WTC11 (cell line): ENCODE data around the gene DNAJB12. TPM values are rescaled to one million over a fixed set of nuclear protein-coding genes. Genes with fewer than 3 reads are reported as not detected.
A peak's percentile ranks its signal among the peaks of the same experiment; 100 is the strongest.
"Not testable (repeated sequence)": the region's sequence is repeated elsewhere in the genome, so short reads cannot be mapped to it uniquely, and the experiment has no call there.

ENCODE experiments used
- ATAC-seq: fragments of 200-7000 bp; cut with Tn5 transposase; 2 replicates; pipeline ENCODE4 v1.10.0; 2021; ENCODE audit warnings: mild to moderate bottlenecking, moderate library complexity
- CTCF ChIA-PET: fragments of 300-600 bp; sonication (Branson Sonifier 250); formaldehyde crosslinking; loops from one replicate; lab custom pipeline; 2021; ENCODE audit warnings: antibody characterized with exemption; lab: Charles Lee
- POLR2A ChIA-PET: fragments of 350-600 bp; sonication (Branson Sonifier 250); formaldehyde crosslinking; loops from one replicate; lab custom pipeline; 2021; ENCODE audit warnings: antibody characterized with exemption; lab: Charles Lee
- DNase-seq: peaks from one replicate; pipeline ENCODE4 v3.0.0; 2021; ENCODE audit warnings: low spot score
- H3K27ac Mint-ChIP-seq: 2 replicates; pipeline ENCODE4 v1.8.0; 2021; ENCODE audit warnings: mixed read lengths
- H3K27me3 Mint-ChIP-seq: 2 replicates; pipeline ENCODE4 v1.8.0; 2021; ENCODE audit warnings: low read depth, mild to moderate bottlenecking, moderate library complexity, mixed read lengths
- H3K36me3 Mint-ChIP-seq: 2 replicates; pipeline ENCODE4 v1.8.0; 2021; ENCODE audit warnings: mixed read lengths
- H3K4me1 Mint-ChIP-seq: 2 replicates; pipeline ENCODE4 v1.8.0; 2022; ENCODE audit warnings: mixed read lengths
- H3K4me3 Mint-ChIP-seq: 2 replicates; pipeline ENCODE4 v1.8.0; 2021; ENCODE audit warnings: mild to moderate bottlenecking, moderate library complexity, mixed read lengths
- H3K9me3 Mint-ChIP-seq: 2 replicates; pipeline ENCODE4 v1.8.0; 2021; ENCODE audit warnings: mixed read lengths
- ATF1 ChIP-seq: sonication (generic); formaldehyde crosslinking; IDR thresholded peaks from 2 replicates; pipeline ENCODE4 v1.8.1; 2023; ENCODE audit warnings: mild to moderate bottlenecking, moderate library complexity, missing genetic modification reagents
- CTCF ChIP-seq: fragments of 200-600 bp; IDR thresholded peaks from 2 replicates; pipeline ENCODE4 v1.8.0; 2022; ENCODE audit warnings: antibody characterized with exemption
- E2F5 ChIP-seq: sonication (generic); formaldehyde crosslinking; IDR thresholded peaks from 2 replicates; pipeline ENCODE4 v1.8.1; 2022; ENCODE audit warnings: mild to moderate bottlenecking, moderate library complexity, missing genetic modification reagents
- EMX1 ChIP-seq: fragments of 250-450 bp; sonication (Bioruptor Pico); IDR thresholded peaks from 2 replicates; pipeline ENCODE4 v1.8.0; 2021; ENCODE audit warnings: mild to moderate bottlenecking
- GRHL2 ChIP-seq: fragments of 250-450 bp; sonication (Bioruptor Pico); IDR thresholded peaks from 2 replicates; pipeline ENCODE4 v1.8.0; 2022; ENCODE audit warnings: mild to moderate bottlenecking, moderate library complexity; ENCODE audit not compliant: insufficient replicate concordance, severe bottlenecking
- GTF2I ChIP-seq: fragments of 250-450 bp; sonication (Bioruptor Pico); conservative IDR thresholded peaks from 2 replicates; pipeline ENCODE4 v1.4.0; 2021; ENCODE audit warnings: mild to moderate bottlenecking
- HMGA2 ChIP-seq: fragments of 250-450 bp; sonication (Bioruptor Pico); IDR thresholded peaks from 2 replicates; pipeline ENCODE4 v1.4.0; 2021; ENCODE audit warnings: mild to moderate bottlenecking, moderate library complexity
- HMGXB4 ChIP-seq: sonication (generic); formaldehyde crosslinking; IDR thresholded peaks from 2 replicates; pipeline ENCODE4 v1.8.1; 2023; ENCODE audit warnings: mild to moderate bottlenecking, moderate library complexity, missing genetic modification reagents
- KAT7 ChIP-seq: sonication (generic); formaldehyde crosslinking; IDR thresholded peaks from 2 replicates; pipeline ENCODE4 v1.8.1; 2023; ENCODE audit warnings: missing genetic modification reagents, mild to moderate bottlenecking, borderline replicate concordance
- MAX ChIP-seq: sonication (generic); formaldehyde crosslinking; IDR thresholded peaks from 2 replicates; pipeline ENCODE4 v1.8.0; 2022; ENCODE audit warnings: mild to moderate bottlenecking, missing genetic modification reagents
- MXD4 ChIP-seq: fragments of 250-450 bp; sonication (Bioruptor Pico); IDR thresholded peaks from 2 replicates; pipeline ENCODE4 v1.8.0; 2021; ENCODE audit warnings: mild to moderate bottlenecking, moderate library complexity, borderline replicate concordance
- NFYB ChIP-seq: sonication (generic); formaldehyde crosslinking; conservative IDR thresholded peaks from 2 replicates; pipeline ENCODE4 v1.8.0; 2022; ENCODE audit warnings: low read depth, missing genetic modification reagents
- NR2C2 ChIP-seq: sonication (generic); formaldehyde crosslinking; IDR thresholded peaks from 2 replicates; pipeline ENCODE4 v1.8.0; 2022; ENCODE audit warnings: mild to moderate bottlenecking, missing genetic modification reagents
- RORB ChIP-seq: fragments of 250-450 bp; sonication (Bioruptor Pico); IDR thresholded peaks from 2 replicates; pipeline ENCODE4 v1.9.0; 2021; ENCODE audit warnings: mild to moderate bottlenecking
- TEAD4 ChIP-seq: sonication (generic); formaldehyde crosslinking; IDR thresholded peaks from 2 replicates; pipeline ENCODE4 v1.8.0; 2022; ENCODE audit warnings: mild to moderate bottlenecking, missing genetic modification reagents
- ZSCAN18 ChIP-seq: fragments of 250-450 bp; sonication (Bioruptor Pico); IDR thresholded peaks from 2 replicates; pipeline ENCODE4 v2.1.2; 2022; ENCODE audit warnings: mild to moderate bottlenecking, moderate library complexity
- total RNA-seq: library from RNA; stranded (reverse); gene quantifications from 3 replicates; pipeline ENCODE4 v1.2.3, GENCODE V29; 2021

DNAJB12 gene
- total RNA-seq, 1 experiment from 2014 or later = 21.6 TPM

GRCh38 chr10:72328045-72328828, 26.5 kb downstream of the DNAJB12 start (continued):
- TF ChIP-seq HMGXB4 (CRISPR knock-in tag) (peak; percentile 60), KAT7 (no peak), GTF2I (CRISPR knock-in tag) (no peak)

- H3K27ac Mint-ChIP-seq = peak overlapping the region; percentile 78
- H3K36me3 Mint-ChIP-seq, H3K27me3 Mint-ChIP-seq, ATAC-seq, H3K9me3 Mint-ChIP-seq, H3K4me3 Mint-ChIP-seq, DNase-seq: not testable (repeated sequence)
- TF ChIP-seq NFYB (CRISPR knock-in tag) = peak; percentile 80
- CTCF ChIA-PET = interaction anchor here (0.7 to 2.3 kb wide), 15 partner anchors 10 to 279 kb away, joined by 3 to 22 read pairs (median 4); no protein-coding TSS in a partner anchor
- POLR2A ChIA-PET = interaction anchor here (0.7 to 4.3 kb wide), 4 partner anchors 30 to 66 kb away, joined by 4 to 36 read pairs (median 6); partner anchors contain the start of gene DDIT4
- H3K4me1 Mint-ChIP-seq = peaks cover 49% of the 10 kb centered on the region
Observed at GRCh38 chr10:72326665-72327603, 27.8 kb downstream of the DNAJB12 start.

GRCh38 chr10:72325243-72326175, 29.2 kb downstream of the DNAJB12 start:
- H3K4me1 Mint-ChIP-seq = peaks cover 50% of the 10 kb centered on the region
- not testable (repeated sequence) for H3K9me3 Mint-ChIP-seq, H3K4me3 Mint-ChIP-seq, H3K27me3 Mint-ChIP-seq, H3K36me3 Mint-ChIP-seq, H3K27ac Mint-ChIP-seq, DNase-seq
- ChIA-PET POLR2A (interaction anchor here (0.7 to 1.5 kb wide), 8 partner anchors 48 to 430 kb away, joined by 3 to 10 read pairs (median 4); partner anchors contain the start of genes ANAPC16, ASCC1 and DDIT4), CTCF (interaction anchor here (0.5 to 2.0 kb wide), 9 partner anchors 14 to 956 kb away, joined by 3 to 13 read pairs (median 3); no protein-coding TSS in a partner anchor)
- ATAC-seq = peak; percentile 1; the same call in 1 of the 2 replicates
- TF ChIP-seq MAX = peak; percentile 23; the same call in 1 of the 2 replicates

GRCh38 chr10:72323771-72324191, 30.9 kb downstream of the DNAJB12 start:
- POLR2A ChIA-PET = interaction anchor here (1.4 to 6.0 kb wide), 2 partner anchors 46 to 50 kb away, joined by 3 to 161 read pairs; partner anchors contain the start of gene DDIT4
- CTCF ChIA-PET = no interaction called here
- DNase-seq = no peak
- TF ChIP-seq GRHL2 (CRISPR knock-in tag) = no peak
- TF ChIP-seq NR2C2 (CRISPR knock-in tag) = no peak
- TF ChIP-seq ZSCAN18 (CRISPR knock-in tag) = no peak
- no peak for TF ChIP-seq MXD4 (CRISPR knock-in tag)
- TF ChIP-seq TEAD4 (CRISPR knock-in tag) = no peak
- no peak for TF ChIP-seq HMGXB4 (CRISPR knock-in tag)
- no peak for TF ChIP-seq RORB (CRISPR knock-in tag)
- TF ChIP-seq ATF1 (CRISPR knock-in tag) = no peak
- no peak for TF ChIP-seq EMX1 (CRISPR knock-in tag)
- TF ChIP-seq E2F5 (CRISPR knock-in tag) = no peak
- no peak for TF ChIP-seq HMGA2 (CRISPR knock-in tag)
- no peak for TF ChIP-seq CTCF

More at GRCh38 chr10:72323771-72324191, 30.9 kb downstream of the DNAJB12 start:
- Mint-ChIP-seq H3K27me3 (no peaks in the 10 kb centered on the region), H3K9me3 (peaks cover 5% of the 10 kb centered on the region; the same call in 1 of the 2 replicates), H3K36me3 (no peaks in the 10 kb centered on the region), H3K27ac (no peak overlapping the region), H3K4me3 (no peak overlapping the region), H3K4me1 (peaks cover 54% of the 10 kb centered on the region)
- ATAC-seq = no peak
